PFSK-1 (cell line): ENCODE measurements around the gene SF3A1.

Experiments
- FOXP2 ChIP-seq: optimal IDR thresholded peaks from 2 replicates; pipeline ENCODE3; 2011; ENCODE audit warnings: borderline replicate concordance, control low read depth, inconsistent platforms; ENCODE audit not compliant: insufficient read depth; ENCODE audit errors: extremely low read length, extremely low read depth
- POLR2AphosphoS5 ChIP-seq: IDR thresholded peaks from 2 replicates; pipeline ENCODE4 v1.6.1; 2012; ENCODE audit warnings: low read depth, mild to moderate bottlenecking, control low read depth, low read length, moderate library complexity
- SIN3A ChIP-seq: IDR thresholded peaks from 2 replicates; pipeline ENCODE4 v1.6.1; 2012; ENCODE audit warnings: mild to moderate bottlenecking, low read length, moderate library complexity, borderline replicate concordance; ENCODE audit not compliant: insufficient read depth
- TAF1 ChIP-seq: IDR thresholded peaks from 2 replicates; pipeline ENCODE4 v1.6.1; 2012; ENCODE audit warnings: low read length, control low read depth, borderline replicate concordance; ENCODE audit not compliant: insufficient read depth
- TF ChIP-seq, protein P1 (sequence below), 2 experiments: IDR thresholded peaks; 2 replicates each; pipeline versions ENCODE4 v1.6.1 to v1.8.0; 2011 to 2012; ENCODE audit warnings: low read depth in 2 of 2, low read length in 2 of 2, control low read depth in 1 of 2, inconsistent platforms in 1 of 2, mild to moderate bottlenecking in 1 of 2, moderate library complexity in 1 of 2; ENCODE audit not compliant: insufficient read depth in 1 of 2

The SF3A1 gene

DNA sequence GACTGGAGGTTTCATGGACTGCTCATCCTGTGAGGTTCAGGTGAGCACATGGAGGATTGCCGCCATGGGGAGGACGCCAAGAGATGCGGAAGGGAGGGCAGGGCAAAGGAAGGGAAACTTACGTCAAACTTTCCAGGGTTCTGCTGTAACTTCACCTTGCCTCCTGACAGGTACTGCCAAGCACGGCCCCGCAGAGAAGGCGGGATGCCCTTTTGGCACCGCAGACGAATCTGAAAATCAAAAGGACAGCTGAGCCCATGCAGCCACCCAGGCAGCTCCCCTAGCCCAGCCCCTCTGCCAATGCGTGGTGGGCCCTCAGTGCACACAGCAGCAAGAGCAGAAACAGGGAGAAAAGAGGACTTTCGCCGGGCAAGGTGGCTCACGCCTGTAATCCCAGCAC, 57.4 kb downstream of the SF3A1 start:
- no peak for TF ChIP-seq TAF1
- TF ChIP-seq POLR2AphosphoS5: no peak
- TF ChIP-seq, protein P1, sequence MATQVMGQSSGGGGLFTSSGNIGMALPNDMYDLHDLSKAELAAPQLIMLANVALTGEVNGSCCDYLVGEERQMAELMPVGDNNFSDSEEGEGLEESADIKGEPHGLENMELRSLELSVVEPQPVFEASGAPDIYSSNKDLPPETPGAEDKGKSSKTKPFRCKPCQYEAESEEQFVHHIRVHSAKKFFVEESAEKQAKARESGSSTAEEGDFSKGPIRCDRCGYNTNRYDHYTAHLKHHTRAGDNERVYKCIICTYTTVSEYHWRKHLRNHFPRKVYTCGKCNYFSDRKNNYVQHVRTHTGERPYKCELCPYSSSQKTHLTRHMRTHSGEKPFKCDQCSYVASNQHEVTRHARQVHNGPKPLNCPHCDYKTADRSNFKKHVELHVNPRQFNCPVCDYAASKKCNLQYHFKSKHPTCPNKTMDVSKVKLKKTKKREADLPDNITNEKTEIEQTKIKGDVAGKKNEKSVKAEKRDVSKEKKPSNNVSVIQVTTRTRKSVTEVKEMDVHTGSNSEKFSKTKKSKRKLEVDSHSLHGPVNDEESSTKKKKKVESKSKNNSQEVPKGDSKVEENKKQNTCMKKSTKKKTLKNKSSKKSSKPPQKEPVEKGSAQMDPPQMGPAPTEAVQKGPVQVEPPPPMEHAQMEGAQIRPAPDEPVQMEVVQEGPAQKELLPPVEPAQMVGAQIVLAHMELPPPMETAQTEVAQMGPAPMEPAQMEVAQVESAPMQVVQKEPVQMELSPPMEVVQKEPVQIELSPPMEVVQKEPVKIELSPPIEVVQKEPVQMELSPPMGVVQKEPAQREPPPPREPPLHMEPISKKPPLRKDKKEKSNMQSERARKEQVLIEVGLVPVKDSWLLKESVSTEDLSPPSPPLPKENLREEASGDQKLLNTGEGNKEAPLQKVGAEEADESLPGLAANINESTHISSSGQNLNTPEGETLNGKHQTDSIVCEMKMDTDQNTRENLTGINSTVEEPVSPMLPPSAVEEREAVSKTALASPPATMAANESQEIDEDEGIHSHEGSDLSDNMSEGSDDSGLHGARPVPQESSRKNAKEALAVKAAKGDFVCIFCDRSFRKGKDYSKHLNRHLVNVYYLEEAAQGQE (IDR thresholded peaks at IDR 0.05; ENCODE audit: insufficient read depth in 1 of 2, low read depth in 2 of 2, low read length in 2 of 2): no peak
- TF ChIP-seq FOXP2: no peak
- no peak for TF ChIP-seq SIN3A

DNA sequence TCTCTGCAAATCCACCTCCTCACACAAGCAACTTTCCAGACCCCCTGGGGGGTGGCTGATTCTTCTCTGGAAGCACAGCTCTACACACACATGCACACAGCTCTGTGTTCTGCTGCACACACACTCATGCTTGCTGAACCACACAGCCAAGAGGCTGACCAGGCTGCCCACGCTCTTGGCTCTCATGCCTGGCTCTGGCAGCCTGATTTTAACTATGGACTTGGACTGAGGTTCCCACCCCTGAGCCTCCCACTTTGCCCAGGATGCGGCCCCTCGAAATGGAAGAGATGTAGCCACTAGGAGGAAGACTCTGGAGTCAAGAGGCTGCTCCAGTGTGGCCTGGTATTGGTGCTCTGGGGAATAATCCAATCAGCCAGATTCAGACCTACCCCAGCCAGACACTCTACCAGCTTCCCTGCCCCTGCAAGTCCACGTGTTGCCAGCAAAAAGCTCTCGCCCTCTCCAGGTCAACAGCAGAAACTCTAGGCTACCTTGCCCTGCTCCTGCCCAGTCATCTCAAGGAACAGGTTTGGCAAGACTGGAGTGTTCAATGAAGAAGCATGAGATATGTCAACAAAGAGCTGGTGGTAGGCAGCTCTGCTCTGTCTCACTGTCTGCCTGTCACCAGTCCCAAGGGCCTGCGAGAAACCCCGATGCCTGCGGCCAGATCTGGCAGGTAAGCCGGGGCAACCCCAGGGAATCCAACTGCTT, 58.5 kb downstream of the SF3A1 start:
- TF ChIP-seq POLR2AphosphoS5 (no peak), SIN3A (no peak), FOXP2 (no peak), TAF1 (no peak)
- TF ChIP-seq, protein P1 (IDR thresholded peaks at IDR 0.05; ENCODE audit: insufficient read depth in 1 of 2, low read depth in 2 of 2, low read length in 2 of 2): no peak

DNA sequence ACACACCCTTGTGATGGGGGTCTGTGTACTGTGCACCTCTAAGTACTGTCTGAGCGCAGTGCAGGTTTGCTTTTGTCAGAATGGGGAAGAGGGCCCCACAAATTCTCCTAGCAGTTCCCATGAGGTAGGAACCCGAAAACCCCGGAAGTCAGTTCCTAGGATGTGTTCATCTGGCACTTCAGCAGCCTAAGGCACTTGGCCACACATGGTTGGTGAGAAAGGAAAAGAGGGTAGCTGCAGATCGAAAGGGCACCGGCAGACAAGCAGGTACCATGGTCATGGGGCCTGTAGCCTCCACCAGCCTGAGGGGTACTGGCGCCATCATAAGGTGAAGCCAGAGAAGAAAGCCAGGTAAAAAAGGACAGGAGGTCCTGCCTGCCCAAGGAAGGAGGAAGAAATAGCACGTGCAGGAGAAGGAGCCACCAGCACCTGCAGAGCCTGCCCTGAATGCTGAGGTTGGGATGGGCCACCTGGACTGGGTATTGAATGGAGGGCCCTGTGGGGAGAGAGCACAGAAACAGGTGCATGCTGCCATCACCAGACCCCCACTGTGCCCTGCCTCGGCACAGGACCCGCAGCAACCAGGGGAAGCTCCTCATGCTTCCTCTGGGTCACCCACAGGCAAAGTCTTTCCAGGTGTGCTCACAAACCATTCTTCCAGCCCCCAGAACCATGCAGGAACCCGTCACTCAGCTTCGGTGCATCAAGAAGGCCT, 59.3 kb downstream of the SF3A1 start:
- TF ChIP-seq, protein P1 (IDR thresholded peaks at IDR 0.05; ENCODE audit: insufficient read depth in 1 of 2, low read depth in 2 of 2, low read length in 2 of 2): no peak
- TF ChIP-seq POLR2AphosphoS5 (no peak), FOXP2 (no peak), TAF1 (no peak), SIN3A (no peak)

DNA sequence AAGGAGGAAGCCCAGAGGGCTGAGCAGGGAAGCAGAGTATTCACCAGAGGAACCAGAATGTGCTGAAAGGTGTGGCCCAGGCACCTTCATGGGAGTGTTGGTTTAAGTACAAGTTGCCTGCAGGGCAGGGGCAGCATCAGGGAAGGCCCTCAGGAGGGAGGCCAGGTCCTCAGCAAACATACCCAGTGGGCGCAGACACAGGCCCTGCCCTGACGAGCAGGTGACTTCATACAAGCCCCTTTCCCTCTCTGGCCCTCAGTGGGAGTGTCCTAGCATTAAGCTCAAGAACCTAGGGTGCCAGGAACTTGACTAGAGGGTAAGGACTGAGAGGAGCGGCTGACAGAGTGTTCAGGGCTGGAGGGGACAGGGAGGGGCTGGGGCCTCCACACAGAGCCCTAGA, 59.9 kb downstream of the SF3A1 start:
- TF ChIP-seq, protein P1 (IDR thresholded peaks at IDR 0.05; ENCODE audit: insufficient read depth in 1 of 2, low read depth in 2 of 2, low read length in 2 of 2): no peak
- no peak for TF ChIP-seq FOXP2
- no peak for TF ChIP-seq TAF1
- TF ChIP-seq SIN3A: no peak
- no peak for TF ChIP-seq POLR2AphosphoS5
